Esophagus squamous epithelium (tissue), 4 donors: Measurements from ENCODE around the gene APOL1.
"Not testable (repeated sequence)": the region's sequence is repeated elsewhere in the genome, so short reads cannot be mapped to it uniquely, and the experiment has no call there.

Experiments
- CTCF ChIP-seq, 6 experiments: fragments of 450-650 bp in 4 of 6; fragments of 200-600 bp in 2 of 6; sonication (generic) in 2 of 6; IDR thresholded peaks; one replicate each; pipeline ENCODE4 v1.5.1; 2016 to 2019; ENCODE audit warnings: antibody characterized with exemption in 6 of 6, mild to moderate bottlenecking in 4 of 6, moderate library complexity in 4 of 6
- POLR2A ChIP-seq, 4 donors: fragments of 450-650 bp; IDR thresholded peaks; one replicate each; pipeline ENCODE4 v1.6.1; 2017; ENCODE audit warnings: antibody characterized with exemption in 4 of 4, mild to moderate bottlenecking in 4 of 4, moderate library complexity in 3 of 4

- TF ChIP-seq CTCF, POLR2A (IDR thresholded peaks at IDR 0.05): not testable (repeated sequence)
These were observed 37.6 kb downstream of the APOL1 start for GRCh38 chr22:36290391-36291075.
